Choroid plexus epithelial cell (primary cell): ENCODE data around the gene SAXO1.

Experiments used
- DNase-seq: peaks from one replicate; pipeline ENCODE4 v3.0.0-alpha.2; 2010; ENCODE audit warnings: low read depth
- H3K4me3 ChIP-seq: 2 replicates; pipeline ENCODE4 v1.5.1; 2011; ENCODE audit warnings: low read depth, mild to moderate bottlenecking, control low read depth, low read length, moderate library complexity
- CTCF ChIP-seq: conservative IDR thresholded peaks from 2 replicates; pipeline ENCODE4 v1.5.1; 2011; ENCODE audit warnings: low read depth, mild to moderate bottlenecking, control low read depth, inconsistent platforms, low read length, moderate library complexity

Gene SAXO1

GRCh38 chr9:18926513-18926912 is 106.5 kb downstream of the SAXO1 start:
- no peak overlapping the region for H3K4me3 ChIP-seq
- DNase-seq = no peak
- TF ChIP-seq CTCF = no peak

- no peak overlapping the region for H3K4me3 ChIP-seq
- no peak for TF ChIP-seq CTCF
- no peak for DNase-seq
Observed at GRCh38 chr9:18925880-18926279, 107.1 kb downstream of the SAXO1 start.

GRCh38 chr9:18923671-18924430 is 109.2 kb downstream of the SAXO1 start:
- no peak for TF ChIP-seq CTCF
- DNase-seq = no peak
- no peak overlapping the region for H3K4me3 ChIP-seq

GRCh38 chr9:18923167-18923566 is 109.8 kb downstream of the SAXO1 start:
- no peak overlapping the region for H3K4me3 ChIP-seq
- peak; percentile 15 for DNase-seq
- no peak for TF ChIP-seq CTCF

GRCh38 chr9:18922161-18922885 is 110.7 kb downstream of the SAXO1 start:
- DNase-seq = no peak
- no peak for TF ChIP-seq CTCF
- H3K4me3 ChIP-seq = no peak overlapping the region

GRCh38 chr9:18921366-18922075 is 111.5 kb downstream of the SAXO1 start:
- no peak overlapping the region for H3K4me3 ChIP-seq
- no peak for TF ChIP-seq CTCF
- DNase-seq = no peak
